ENCODE data around the gene SNX4.

The SNX4 gene

GRCh38 chr3:125513490-125514115, 6.4 kb downstream of the SNX4 start:
- Histone ChIP-seq H3K79me2 (ENCODE audit: low read length) (peaks cover 66% of the 10 kb centered on the region), H3K9ac (ENCODE audit: low read length) (no peak overlapping the region), H3K4me3 (ENCODE audit: low read length) (no peak overlapping the region), H3K4me2 (ENCODE audit: low read depth, low read length) (no peak overlapping the region), H3K27me3 (replicated peaks; ENCODE audit: insufficient read depth, low read length) (no peaks in the 10 kb centered on the region), H3K27ac (ENCODE audit: low read length) (no peak overlapping the region), H3K4me1 (ENCODE audit: low read length) (peaks cover 9% of the 10 kb centered on the region), H3K36me3 (replicated peaks; ENCODE audit: insufficient read depth, low read length) (peaks cover 2% of the 10 kb centered on the region; the same call in 1 of the 2 replicates), H4K20me1 (ENCODE audit: insufficient read depth, low read length) (no peaks in the 10 kb centered on the region), H3F3A (ENCODE audit: insufficient read depth, low read length) (peaks cover 9% of the 10 kb centered on the region; the same call in 1 of the 2 replicates), H2AFZ (ENCODE audit: low read length) (no peak overlapping the region), H3K9me3 (replicated peaks; ENCODE audit: insufficient read depth, low read length) (no peaks in the 10 kb centered on the region), H3K9me2 (replicated peaks; ENCODE audit: insufficient read depth, low read length) (no peaks in the 10 kb centered on the region)
- no peak for TF ChIP-seq EZH2 (optimal IDR thresholded peaks at IDR 0.05; ENCODE audit: low read depth, low read length)
- TF ChIP-seq CTCF (IDR thresholded peaks at IDR 0.05; ENCODE audit: low read length): no peak
- no peak for DNase-seq

GRCh38 chr3:125512135-125512920, 7.7 kb downstream of the SNX4 start:
- Histone ChIP-seq H3K27ac (ENCODE audit: low read length) (no peak overlapping the region), H3F3A (ENCODE audit: insufficient read depth, low read length) (peaks cover 9% of the 10 kb centered on the region; the same call in 1 of the 2 replicates), H3K27me3 (replicated peaks; ENCODE audit: insufficient read depth, low read length) (no peaks in the 10 kb centered on the region), H3K4me1 (ENCODE audit: low read length) (peaks cover 9% of the 10 kb centered on the region), H3K36me3 (replicated peaks; ENCODE audit: insufficient read depth, low read length) (peaks cover 2% of the 10 kb centered on the region; the same call in 1 of the 2 replicates), H4K20me1 (ENCODE audit: insufficient read depth, low read length) (no peaks in the 10 kb centered on the region), H3K9ac (ENCODE audit: low read length) (no peak overlapping the region), H3K4me3 (ENCODE audit: low read length) (no peak overlapping the region), H3K9me2 (replicated peaks; ENCODE audit: insufficient read depth, low read length) (no peaks in the 10 kb centered on the region), H2AFZ (ENCODE audit: low read length) (no peak overlapping the region), H3K9me3 (replicated peaks; ENCODE audit: insufficient read depth, low read length) (no peaks in the 10 kb centered on the region), H3K79me2 (ENCODE audit: low read length) (peaks cover 64% of the 10 kb centered on the region), H3K4me2 (ENCODE audit: low read depth, low read length) (no peak overlapping the region)
- TF ChIP-seq EZH2 (optimal IDR thresholded peaks at IDR 0.05; ENCODE audit: low read depth, low read length): no peak
- no peak for TF ChIP-seq EZH2phosphoT487 (IDR thresholded peaks at IDR 0.05; ENCODE audit: low read length)
- no peak for TF ChIP-seq CTCF (IDR thresholded peaks at IDR 0.05; ENCODE audit: low read length)
- DNase-seq: peak; percentile 18

- Histone ChIP-seq H3K79me2 (ENCODE audit: low read length) (peaks cover 64% of the 10 kb centered on the region), H3K27ac (ENCODE audit: low read length) (peak overlapping the region; percentile 7; the same call in 1 of the 2 replicates), H3K9ac (ENCODE audit: low read length) (no peak overlapping the region), H3K36me3 (replicated peaks; ENCODE audit: insufficient read depth, low read length) (peaks cover 2% of the 10 kb centered on the region; the same call in 1 of the 2 replicates), H4K20me1 (ENCODE audit: insufficient read depth, low read length) (no peaks in the 10 kb centered on the region), H2AFZ (ENCODE audit: low read length) (no peak overlapping the region), H3K4me1 (ENCODE audit: low read length) (peaks cover 9% of the 10 kb centered on the region), H3K4me2 (ENCODE audit: low read depth, low read length) (no peak overlapping the region), H3K27me3 (replicated peaks; ENCODE audit: insufficient read depth, low read length) (no peaks in the 10 kb centered on the region), H3K4me3 (ENCODE audit: low read length) (no peak overlapping the region), H3K9me2 (replicated peaks; ENCODE audit: insufficient read depth, low read length) (no peaks in the 10 kb centered on the region), H3K9me3 (replicated peaks; ENCODE audit: insufficient read depth, low read length) (no peaks in the 10 kb centered on the region), H3F3A (ENCODE audit: insufficient read depth, low read length) (peaks cover 9% of the 10 kb centered on the region; the same call in 1 of the 2 replicates)
- TF ChIP-seq EZH2phosphoT487 (IDR thresholded peaks at IDR 0.05; ENCODE audit: low read length) (no peak), CTCF (IDR thresholded peaks at IDR 0.05; ENCODE audit: low read length) (no peak), EZH2 (optimal IDR thresholded peaks at IDR 0.05; ENCODE audit: low read depth, low read length) (no peak)
- peak; percentile 10 for DNase-seq
These were observed 8.4 kb downstream of the SNX4 start for GRCh38 chr3:125511420-125512118.

Measured in MM.1S (cell line).